ENCODE data around the gene CIROP.

The CIROP gene

GRCh38 chr14:23066368-23066767 is 38.4 kb downstream of the CIROP start:
- DNase-seq = no peak

GRCh38 chr14:23063601-23064000 is 41.2 kb downstream of the CIROP start:
- no peak for DNase-seq

DNA sequence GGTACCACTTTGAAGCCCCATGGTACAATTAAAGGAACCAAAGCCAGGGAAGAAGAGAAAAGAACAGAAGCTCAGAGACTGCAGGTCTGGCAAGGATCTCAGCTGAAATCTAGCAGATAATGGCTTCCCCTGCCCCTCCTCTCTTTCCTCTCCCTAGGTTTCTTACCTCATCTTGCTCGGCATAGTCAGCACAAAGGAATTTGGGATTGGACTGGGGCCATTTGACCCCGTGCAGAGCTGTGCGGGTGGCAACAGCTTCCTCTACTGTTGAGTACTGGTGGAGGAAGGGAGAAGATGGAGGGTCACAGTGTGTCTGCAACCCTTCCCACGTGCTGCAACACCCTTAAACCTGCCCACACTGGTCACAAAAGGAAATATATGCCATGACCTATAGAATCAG is 42.8 kb downstream of the CIROP start:
- DNase-seq = no peak

DNA sequence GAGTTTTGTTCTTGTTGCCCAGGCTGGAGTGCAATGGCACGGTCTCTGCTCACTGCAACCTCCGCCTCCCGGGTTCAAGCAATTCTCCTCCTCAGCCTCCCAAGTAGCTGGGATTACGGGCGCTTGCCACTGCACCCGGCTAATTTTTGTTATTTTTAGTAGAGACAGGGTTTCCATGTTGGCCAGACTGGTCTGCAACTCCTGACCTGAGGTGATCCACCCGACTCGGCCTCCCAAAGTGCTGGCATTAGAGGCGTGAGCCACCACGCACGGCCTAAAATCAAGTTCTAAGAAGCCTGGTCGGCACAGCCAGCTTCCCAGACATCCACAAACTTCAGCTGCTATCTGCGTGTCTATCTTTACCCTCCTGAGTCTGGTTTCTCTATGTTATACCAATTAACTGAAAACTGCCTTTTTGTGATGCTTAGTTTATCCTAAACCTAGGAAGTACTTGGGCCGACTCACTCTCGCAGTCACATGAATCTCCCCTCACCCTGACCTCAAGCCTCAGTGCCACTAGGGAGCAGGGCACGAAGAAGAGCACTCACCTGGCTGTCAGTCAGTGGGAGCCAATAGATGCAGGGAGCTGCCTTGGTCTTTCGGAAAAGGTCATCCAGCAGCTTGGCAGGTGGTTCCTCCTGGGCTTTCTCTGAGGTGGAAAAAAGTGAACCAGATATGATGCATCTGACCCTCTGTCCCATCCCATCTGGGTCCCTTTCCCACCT is 44.1 kb downstream of the CIROP start:
- DNase-seq = no peak

- no peak for DNase-seq
Observed at GRCh38 chr14:23058654-23059504, 45.9 kb downstream of the CIROP start.

GRCh38 chr14:23057757-23058653 is 46.8 kb downstream of the CIROP start:
- DNase-seq = no peak

- DNase-seq = no peak
Observed at GRCh38 chr14:23056956-23057756, 47.6 kb downstream of the CIROP start, which contains the start of gene CDH24. CDH24 (minus strand) TSS chr14:23057520; CDS start chr14:23055733, 1,787 bp downstream.

DNA sequence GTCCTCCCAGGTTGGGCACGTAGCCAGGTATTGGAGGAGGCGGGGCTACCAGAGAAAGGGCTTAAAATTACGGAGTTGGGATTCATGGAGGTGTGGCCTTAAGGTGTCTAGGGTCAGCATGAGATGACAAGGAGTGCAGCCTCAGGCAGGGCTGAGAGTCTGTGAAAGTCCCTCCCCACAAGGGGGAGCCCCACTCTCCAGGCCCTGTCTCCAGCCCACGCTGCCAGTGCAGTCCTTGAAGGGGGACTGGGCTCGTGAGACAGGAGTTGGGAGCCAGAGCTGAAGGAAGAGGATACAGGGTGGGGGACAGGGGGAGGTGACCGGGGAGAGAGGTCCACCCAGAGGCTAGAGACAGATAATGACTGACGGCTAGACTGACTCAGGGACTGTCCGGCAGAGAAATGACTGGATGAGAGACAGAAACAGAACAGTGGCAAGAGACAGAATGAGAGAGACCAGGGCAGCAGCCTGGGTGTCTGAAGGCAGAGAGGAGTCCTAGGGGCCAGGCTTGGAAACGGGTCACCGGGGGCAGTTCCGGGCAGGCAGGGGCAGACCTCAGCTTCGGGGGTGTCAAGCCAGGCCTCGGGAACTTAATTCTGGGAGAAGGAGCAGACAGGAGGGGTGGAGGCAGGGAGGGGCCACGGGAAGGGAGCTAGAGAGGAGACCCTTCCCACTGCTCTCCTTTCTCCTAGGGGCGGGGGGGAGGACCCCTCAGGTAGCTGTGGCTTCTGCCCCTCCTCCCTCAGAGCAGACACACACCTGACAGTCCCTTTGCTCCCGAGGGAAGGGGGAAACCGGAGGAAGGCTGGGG is 48.4 kb downstream of the CIROP start:
- no peak for DNase-seq

GRCh38 chr14:23055621-23056144 is 49.1 kb downstream of the CIROP start:
- DNase-seq = no peak

DNA sequence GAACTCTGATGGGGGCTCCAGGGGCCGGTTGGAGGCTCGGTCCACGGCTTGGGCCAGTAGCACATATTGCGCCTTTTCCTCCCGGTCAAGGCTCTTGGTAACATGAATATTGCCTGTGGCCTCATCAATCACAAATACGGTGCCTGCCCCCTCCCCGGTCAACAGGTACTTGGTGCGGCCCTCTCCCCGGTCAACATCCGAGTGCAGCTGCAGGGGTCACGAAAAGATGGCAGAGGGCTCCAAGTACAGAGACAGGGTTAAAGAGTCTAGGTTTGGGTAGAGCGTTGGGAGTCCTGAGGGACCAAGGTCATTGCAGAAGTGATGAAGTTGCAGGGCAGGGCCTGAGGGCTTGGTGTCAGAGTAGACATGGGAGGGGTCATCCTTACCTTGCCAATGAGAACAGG is 49.6 kb downstream of the CIROP start:
- no peak for DNase-seq

DNA sequence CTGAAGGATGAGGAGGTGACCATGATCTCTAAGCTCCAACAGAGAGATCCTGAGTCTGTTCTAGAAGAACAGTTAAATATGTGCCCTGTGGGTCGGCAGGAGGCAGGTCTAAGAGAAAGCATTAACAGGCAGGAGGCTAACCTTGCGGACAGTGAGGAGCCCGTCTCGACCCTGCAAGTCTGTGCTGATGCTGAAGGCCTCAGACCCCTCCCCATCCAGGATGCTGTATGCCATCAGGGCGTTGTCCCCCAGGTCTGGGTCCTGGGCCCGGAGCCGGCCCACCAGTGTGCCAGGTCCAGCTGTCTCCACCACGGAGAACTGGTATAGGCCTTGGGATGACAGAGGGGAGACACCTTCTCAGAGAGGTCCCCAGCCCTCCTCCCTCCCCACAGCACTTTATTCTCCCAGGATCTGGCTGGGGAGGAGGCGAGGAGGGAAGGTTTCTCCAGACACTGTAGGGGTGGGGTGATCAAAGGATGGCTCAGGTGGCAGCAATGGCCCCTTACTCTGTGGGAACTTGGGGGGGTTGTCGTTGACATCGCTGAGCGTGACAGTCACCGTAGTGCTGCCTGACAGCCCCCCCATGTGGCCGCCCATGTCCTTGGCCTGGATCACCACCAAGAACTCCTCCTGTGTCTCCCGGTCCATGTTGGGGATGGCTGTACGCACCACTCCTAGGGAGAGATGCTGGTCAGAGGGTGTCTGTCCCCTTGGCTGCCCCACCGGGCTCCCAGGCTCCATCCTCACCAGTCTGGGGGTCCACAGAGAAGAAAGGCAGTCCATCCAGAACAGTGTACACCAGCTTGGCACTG is 50.6 kb downstream of the CIROP start:
- no peak for DNase-seq

- DNase-seq = no peak
Observed at GRCh38 chr14:23053426-23053825, 51.4 kb downstream of the CIROP start.

DNA sequence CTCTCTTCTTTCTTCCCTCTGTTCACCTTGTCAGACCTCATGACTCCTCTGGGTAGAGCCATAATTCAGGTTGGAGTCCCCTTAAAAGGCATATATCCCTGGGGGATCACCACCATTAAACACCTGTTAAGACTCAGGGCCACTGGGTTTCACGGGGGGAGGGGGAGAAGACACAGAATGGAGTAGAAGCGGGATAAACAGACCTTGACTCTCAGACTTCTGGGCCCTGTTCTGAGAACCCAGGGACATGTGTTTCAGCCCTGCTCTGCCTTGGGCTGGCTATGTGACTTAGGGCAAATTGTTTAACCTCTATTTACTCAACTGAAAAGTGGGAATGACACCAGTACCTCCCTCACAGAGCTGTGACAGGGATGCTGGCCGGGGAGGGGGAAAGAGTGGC is 52.1 kb downstream of the CIROP start:
- DNase-seq = no peak

- DNase-seq = no peak
Observed at GRCh38 chr14:23052182-23052623, 52.6 kb downstream of the CIROP start.

DNA sequence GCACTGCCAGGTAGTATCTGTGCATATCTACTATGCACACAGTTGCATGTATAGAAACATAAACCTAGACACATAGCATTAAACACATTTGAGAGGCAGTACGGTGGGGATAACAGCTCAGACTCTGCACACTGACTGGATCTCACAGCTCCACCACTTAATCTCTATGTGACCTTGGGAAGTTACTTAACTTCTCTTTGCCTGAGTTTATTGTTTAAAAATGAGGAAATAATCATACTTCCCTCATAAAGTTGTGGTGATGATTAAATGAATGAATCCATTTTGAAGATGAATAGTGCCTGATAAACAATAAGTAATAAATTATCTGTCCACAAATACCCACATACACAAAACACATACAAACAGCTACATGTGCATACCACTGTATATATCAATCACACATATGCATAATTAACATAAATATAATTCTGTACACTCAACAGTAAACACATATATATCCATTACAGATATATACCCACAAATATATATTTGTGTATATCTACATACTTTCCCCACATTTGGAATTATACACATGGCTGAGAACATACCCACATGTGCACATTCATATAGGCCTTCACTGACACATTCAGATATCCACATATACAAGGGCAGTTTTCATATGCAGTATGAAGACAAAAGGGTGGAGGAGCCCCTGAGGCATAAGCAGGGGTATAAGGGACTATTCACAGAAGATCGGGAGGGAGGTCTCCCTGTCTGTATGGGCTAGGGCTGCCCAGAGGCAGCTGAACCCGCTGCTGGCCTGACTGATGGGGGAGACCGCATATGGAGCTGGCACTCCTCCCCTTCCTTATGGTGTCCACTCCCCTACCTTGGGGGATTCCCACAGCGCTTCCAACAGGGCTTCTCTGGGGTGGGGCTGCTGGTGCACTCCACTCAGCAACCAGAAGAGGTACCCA is 53.4 kb downstream of the CIROP start:
- no peak for DNase-seq
